ENCODE data around the gene TMEM165.

Gene TMEM165

DNA sequence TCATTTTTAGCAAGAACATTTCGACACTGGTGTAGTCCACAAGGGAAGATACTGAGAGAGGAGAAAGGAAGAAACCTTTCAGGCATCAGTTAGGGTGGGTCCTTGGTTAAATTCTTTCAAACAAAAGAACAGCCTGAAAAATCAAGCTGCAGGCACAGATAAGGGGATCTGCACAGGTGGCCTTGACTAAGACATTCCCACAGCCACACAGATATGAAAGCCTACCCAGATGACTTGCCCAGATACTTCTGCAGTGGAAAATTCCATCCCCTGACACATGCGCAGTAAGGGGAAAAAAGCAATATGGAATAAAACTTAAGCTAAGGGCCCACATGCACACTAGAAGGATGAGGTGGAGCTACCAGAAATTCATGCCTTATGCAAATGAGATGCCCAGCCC, 8.9 kb upstream of the TMEM165 start:
- Histone ChIP-seq H3K27me3 (ENCODE audit: control insufficient read depth, insufficient read depth, low read length) (no peaks in the 10 kb centered on the region), H3K27ac (ENCODE audit: low read depth, low read length) (no peak overlapping the region), H3K4me1 (ENCODE audit: control insufficient read depth, insufficient read depth, low read length) (peaks cover 3% of the 10 kb centered on the region), H3K36me3 (ENCODE audit: control insufficient read depth, insufficient read depth, low read length) (no peaks in the 10 kb centered on the region), H3K9ac (ENCODE audit: low read depth, low read length) (no peak overlapping the region), H3K9me3 (ENCODE audit: control insufficient read depth, insufficient read depth, low read length) (no peaks in the 10 kb centered on the region), H3K4me3 (ENCODE audit: low read depth, low read length) (no peak overlapping the region)

DNA sequence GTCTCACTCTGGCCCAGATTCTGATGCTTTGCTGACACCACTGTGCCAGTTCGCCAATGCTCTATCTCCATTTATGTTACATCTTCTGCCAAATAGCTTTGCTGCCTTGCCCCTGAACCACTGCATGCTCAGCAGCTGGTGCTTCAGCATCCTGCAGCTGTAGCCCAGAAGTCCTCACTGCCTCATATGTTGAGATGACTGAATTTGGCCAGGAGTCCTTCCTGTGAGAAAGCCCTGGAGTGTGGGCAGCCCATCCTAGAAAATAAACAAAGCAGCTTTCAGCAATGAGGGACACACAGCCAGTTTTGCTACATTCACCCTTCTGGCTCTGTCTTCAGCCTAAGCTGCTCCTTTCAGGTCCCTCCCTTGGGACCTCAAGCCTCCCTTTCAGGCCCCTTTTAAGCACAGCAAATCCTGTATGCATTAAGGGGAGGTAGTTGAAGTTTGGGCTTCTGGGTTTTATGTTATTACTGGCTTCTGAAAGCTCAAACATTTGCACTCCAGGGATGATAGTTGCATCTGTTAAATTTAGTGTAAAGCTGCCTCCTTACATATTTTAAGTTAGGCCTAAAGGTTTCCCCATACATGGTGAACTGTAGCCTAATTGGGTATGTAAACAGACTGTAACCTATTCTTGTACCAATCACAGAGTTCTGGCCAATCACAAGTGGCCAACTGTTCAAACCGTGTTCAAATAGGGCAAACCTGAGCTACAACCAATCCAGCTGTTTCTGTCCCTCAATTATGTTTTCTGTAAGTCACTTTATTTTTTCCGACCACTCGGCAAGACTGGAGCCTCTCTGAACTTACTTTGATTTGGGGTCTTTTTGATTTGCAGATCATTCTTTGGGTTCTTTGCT, 2.1 kb upstream of the TMEM165 start:
- no peaks in the 10 kb centered on the region for H3K27me3 ChIP-seq (ENCODE audit: control insufficient read depth, insufficient read depth, low read length)
- no peak overlapping the region for H3K9ac ChIP-seq (ENCODE audit: low read depth, low read length)
- H3K9me3 ChIP-seq (ENCODE audit: control insufficient read depth, insufficient read depth, low read length): no peaks in the 10 kb centered on the region
- peaks cover 13% of the 10 kb centered on the region for H3K4me1 ChIP-seq (ENCODE audit: control insufficient read depth, insufficient read depth, low read length)
- peaks cover 8% of the 10 kb centered on the region for H3K36me3 ChIP-seq (ENCODE audit: control insufficient read depth, insufficient read depth, low read length)
- H3K27ac ChIP-seq (ENCODE audit: low read depth, low read length): no peak overlapping the region
- H3K4me3 ChIP-seq (ENCODE audit: low read depth, low read length): no peak overlapping the region

DNA sequence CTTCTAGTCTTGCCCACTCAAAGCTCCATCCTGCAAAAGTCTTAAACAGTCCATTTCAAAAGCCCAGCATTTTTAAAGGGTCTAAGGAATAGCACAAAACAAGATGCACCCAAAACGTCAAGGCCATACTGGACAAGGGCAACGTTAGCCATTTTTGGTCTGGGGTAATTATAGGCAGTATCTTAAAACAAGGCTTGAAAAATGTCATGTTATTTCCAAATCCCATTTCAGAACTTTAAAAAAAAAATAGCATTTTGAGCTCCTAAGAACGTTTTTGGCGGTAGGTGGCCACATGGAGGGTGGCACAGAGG, 584 bp upstream of the TMEM165 start:
- Histone ChIP-seq H3K27me3 (ENCODE audit: control insufficient read depth, insufficient read depth, low read length) (no peaks in the 10 kb centered on the region), H3K4me1 (ENCODE audit: control insufficient read depth, insufficient read depth, low read length) (peaks cover 17% of the 10 kb centered on the region), H3K4me3 (ENCODE audit: low read depth, low read length) (peak overlapping the region; percentile 98), H3K9ac (ENCODE audit: low read depth, low read length) (peak overlapping the region; percentile 94), H3K9me3 (ENCODE audit: control insufficient read depth, insufficient read depth, low read length) (no peaks in the 10 kb centered on the region), H3K36me3 (ENCODE audit: control insufficient read depth, insufficient read depth, low read length) (peaks cover 19% of the 10 kb centered on the region), H3K27ac (ENCODE audit: low read depth, low read length) (peak overlapping the region; percentile 70)

DNA sequence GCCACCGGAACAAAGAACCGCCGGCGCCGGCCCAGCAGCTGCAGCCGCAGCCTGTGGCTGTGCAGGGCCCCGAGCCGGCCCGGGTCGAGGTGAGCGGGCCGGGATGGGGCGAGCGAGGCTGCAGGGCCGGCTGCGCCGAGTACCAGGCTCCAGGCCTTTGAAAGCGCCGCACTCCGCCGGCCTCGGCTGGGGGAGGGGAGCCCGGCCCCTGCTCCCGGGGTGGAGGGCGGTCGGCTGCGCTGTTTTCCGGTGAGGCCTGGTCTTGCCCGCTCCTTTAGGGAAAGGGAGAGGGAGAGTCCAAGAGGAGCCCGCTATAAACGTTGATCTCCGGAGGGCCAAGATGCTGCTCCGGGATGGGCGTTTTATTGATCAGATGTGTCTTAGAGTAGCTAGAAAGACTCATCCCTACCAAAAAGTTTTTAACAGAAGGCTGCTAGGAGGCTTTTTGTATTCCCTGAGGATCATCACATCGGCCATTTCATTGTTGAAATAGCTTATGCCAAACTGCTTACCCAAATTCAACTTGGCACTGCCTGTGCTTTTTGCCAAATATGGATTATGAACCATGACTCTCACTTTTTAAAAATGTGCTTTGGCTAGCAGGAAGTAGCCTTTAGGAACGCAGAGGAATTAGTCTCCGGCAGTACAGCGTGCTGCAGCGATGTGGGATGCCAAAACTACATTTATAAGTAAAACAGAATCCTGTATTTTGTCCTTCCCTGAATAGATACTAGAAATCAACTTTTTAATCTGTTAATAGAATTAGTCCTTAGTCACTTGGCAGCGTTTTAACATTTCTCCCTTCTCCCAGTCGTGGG, 760 bp downstream of the TMEM165 start:
- Histone ChIP-seq H3K27me3 (ENCODE audit: control insufficient read depth, insufficient read depth, low read length) (no peaks in the 10 kb centered on the region), H3K27ac (ENCODE audit: low read depth, low read length) (peak overlapping the region; percentile 89), H3K4me3 (ENCODE audit: low read depth, low read length) (peak overlapping the region; percentile 98), H3K36me3 (ENCODE audit: control insufficient read depth, insufficient read depth, low read length) (peaks cover 30% of the 10 kb centered on the region), H3K4me1 (ENCODE audit: control insufficient read depth, insufficient read depth, low read length) (peaks cover 17% of the 10 kb centered on the region), H3K9ac (ENCODE audit: low read depth, low read length) (peak overlapping the region; percentile 94), H3K9me3 (ENCODE audit: control insufficient read depth, insufficient read depth, low read length) (no peaks in the 10 kb centered on the region)

DNA sequence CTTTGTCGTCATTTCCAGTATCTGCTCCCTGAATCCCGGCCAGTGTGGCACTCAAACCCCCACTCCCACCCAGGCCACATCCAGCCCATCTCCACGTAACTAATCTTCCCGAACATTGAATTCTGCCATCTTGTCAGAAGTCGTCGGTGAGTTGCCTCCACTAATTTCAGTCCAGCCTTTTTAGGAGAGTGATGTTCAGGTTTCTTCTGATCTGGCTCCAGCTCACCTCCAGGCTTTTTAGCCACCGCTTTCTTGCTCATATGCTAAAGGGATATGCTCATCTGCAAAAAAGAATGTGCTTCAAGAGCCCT, 1.3 kb downstream of the TMEM165 start:
- H3K9me3 ChIP-seq (ENCODE audit: control insufficient read depth, insufficient read depth, low read length): no peaks in the 10 kb centered on the region
- H3K27me3 ChIP-seq (ENCODE audit: control insufficient read depth, insufficient read depth, low read length): no peaks in the 10 kb centered on the region
- peak overlapping the region; percentile 94 for H3K9ac ChIP-seq (ENCODE audit: low read depth, low read length)
- H3K36me3 ChIP-seq (ENCODE audit: control insufficient read depth, insufficient read depth, low read length): peaks cover 32% of the 10 kb centered on the region
- peaks cover 17% of the 10 kb centered on the region for H3K4me1 ChIP-seq (ENCODE audit: control insufficient read depth, insufficient read depth, low read length)
- peak overlapping the region; percentile 98 for H3K4me3 ChIP-seq (ENCODE audit: low read depth, low read length)
- H3K27ac ChIP-seq (ENCODE audit: low read depth, low read length): peak overlapping the region; percentile 5

DNA sequence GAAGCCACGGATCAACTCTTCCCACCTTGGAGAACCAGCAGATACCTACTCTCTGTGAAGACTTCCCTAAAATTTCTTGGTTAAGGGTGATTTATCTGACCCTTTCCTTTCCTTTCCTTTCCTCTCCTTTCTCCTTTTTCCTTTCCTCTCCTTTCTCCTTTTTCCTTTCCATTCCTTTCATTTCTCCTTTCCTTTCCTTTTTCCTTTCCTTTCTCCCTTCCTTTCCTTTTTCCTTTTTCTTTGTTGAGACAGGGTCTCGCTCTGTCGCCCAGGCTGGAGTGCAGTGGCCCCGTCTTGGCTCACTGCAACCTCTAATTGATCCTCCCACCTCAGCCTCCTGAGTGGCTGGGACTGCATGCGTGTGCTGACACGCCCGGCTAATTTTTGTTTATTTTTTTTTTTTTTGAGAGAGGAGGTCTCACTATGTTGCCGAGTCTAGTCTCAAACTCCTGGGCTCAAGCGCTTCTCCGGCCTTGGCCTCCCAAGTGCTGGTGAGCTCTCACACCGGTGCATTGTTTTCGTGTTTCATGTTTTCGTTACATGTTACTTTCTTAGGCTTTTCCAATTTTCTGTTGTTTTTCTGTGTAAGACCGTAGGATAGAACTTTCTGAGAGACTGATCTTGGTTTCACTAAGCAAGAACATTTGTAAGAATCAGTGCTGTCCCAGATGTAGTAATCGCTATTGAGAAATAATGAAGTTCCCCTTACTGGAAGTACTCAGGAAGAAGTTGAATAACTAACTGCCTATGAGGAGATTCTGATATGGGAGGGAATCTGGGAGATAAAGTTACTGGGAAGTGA, 2.0 kb downstream of the TMEM165 start:
- H3K27me3 ChIP-seq (ENCODE audit: control insufficient read depth, insufficient read depth, low read length): no peaks in the 10 kb centered on the region
- H3K9ac ChIP-seq (ENCODE audit: low read depth, low read length): 0 out of 2 replicates have a peak overlapping the region, but pooled peaks have one; percentile 7
- no peaks in the 10 kb centered on the region for H3K9me3 ChIP-seq (ENCODE audit: control insufficient read depth, insufficient read depth, low read length)
- H3K36me3 ChIP-seq (ENCODE audit: control insufficient read depth, insufficient read depth, low read length): peaks cover 32% of the 10 kb centered on the region
- H3K4me1 ChIP-seq (ENCODE audit: control insufficient read depth, insufficient read depth, low read length): peaks cover 17% of the 10 kb centered on the region
- peak overlapping the region; percentile 98 for H3K4me3 ChIP-seq (ENCODE audit: low read depth, low read length)
- peak overlapping the region; percentile 5 for H3K27ac ChIP-seq (ENCODE audit: low read depth, low read length)

DNA sequence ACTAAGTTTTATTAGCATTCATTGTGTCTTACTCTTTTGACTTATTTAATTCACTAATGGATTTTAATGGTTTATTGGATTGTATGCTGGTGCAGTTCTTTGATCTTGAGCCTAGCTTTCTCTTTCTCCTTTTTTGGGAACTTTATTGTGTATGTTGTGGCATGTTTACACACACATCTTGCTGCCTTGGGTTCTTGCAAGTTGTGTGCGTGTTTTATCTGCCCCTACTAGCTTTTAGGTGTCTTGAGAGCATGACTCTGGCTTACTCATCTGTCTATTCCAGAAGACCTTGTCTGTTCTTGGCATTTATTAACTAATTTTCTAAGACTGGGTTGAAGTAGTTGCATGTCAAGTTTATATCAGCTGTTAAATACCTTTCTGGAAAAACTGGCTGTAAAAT, 2.7 kb downstream of the TMEM165 start:
- H3K9ac ChIP-seq (ENCODE audit: low read depth, low read length): 0 out of 2 replicates have a peak overlapping the region, but pooled peaks have one; percentile 7
- H3K27ac ChIP-seq (ENCODE audit: low read depth, low read length): no peak overlapping the region
- H3K36me3 ChIP-seq (ENCODE audit: control insufficient read depth, insufficient read depth, low read length): peaks cover 38% of the 10 kb centered on the region
- H3K9me3 ChIP-seq (ENCODE audit: control insufficient read depth, insufficient read depth, low read length): no peaks in the 10 kb centered on the region
- H3K4me3 ChIP-seq (ENCODE audit: low read depth, low read length): peak overlapping the region; percentile 98
- no peaks in the 10 kb centered on the region for H3K27me3 ChIP-seq (ENCODE audit: control insufficient read depth, insufficient read depth, low read length)
- peaks cover 17% of the 10 kb centered on the region for H3K4me1 ChIP-seq (ENCODE audit: control insufficient read depth, insufficient read depth, low read length)

DNA sequence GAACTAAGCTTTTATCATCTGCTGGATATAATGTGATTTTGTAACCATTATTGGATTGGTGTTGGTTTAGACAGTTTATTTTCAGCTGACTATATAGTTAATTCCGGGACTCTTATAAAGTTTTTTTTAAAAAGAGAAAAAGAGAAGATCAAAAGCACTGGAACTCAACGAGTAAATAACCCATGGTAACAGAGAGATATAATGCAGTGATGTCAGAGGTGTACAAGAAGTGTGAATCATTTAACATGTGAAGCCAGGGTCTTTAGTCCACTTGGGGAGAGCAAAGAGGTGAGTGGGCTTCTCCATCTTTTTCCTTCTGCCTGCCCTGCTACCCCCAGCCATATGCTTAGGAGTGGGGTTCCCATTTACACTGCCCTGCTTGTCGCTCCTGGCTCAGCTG, 3.2 kb downstream of the TMEM165 start:
- Histone ChIP-seq H3K9ac (ENCODE audit: low read depth, low read length) (no peak overlapping the region), H3K4me1 (ENCODE audit: control insufficient read depth, insufficient read depth, low read length) (peaks cover 17% of the 10 kb centered on the region), H3K9me3 (ENCODE audit: control insufficient read depth, insufficient read depth, low read length) (no peaks in the 10 kb centered on the region), H3K4me3 (ENCODE audit: low read depth, low read length) (peak overlapping the region; percentile 98), H3K27me3 (ENCODE audit: control insufficient read depth, insufficient read depth, low read length) (no peaks in the 10 kb centered on the region), H3K27ac (ENCODE audit: low read depth, low read length) (no peak overlapping the region), H3K36me3 (ENCODE audit: control insufficient read depth, insufficient read depth, low read length) (peaks cover 43% of the 10 kb centered on the region)

DNA sequence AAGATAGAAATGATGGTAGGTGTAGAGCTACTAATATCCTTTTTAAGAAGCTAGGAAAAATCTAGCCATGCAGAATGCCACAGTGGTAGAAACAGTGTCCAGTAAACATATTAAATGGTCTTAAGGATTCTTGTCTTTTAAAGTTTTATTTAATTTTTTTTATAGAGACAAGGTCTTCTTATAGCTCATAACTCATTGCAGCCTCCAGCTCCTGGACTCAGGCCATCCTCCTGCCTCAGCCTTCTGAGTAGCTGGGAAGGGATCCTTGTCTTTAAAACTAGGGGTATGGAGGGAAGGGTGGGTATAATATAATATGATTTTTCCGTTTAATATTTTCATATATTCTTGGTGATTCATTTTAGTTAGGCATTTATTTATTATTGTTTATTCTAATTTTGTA, 3.8 kb downstream of the TMEM165 start:
- Histone ChIP-seq H3K27ac (ENCODE audit: low read depth, low read length) (no peak overlapping the region), H3K27me3 (ENCODE audit: control insufficient read depth, insufficient read depth, low read length) (no peaks in the 10 kb centered on the region), H3K9me3 (ENCODE audit: control insufficient read depth, insufficient read depth, low read length) (no peaks in the 10 kb centered on the region), H3K4me1 (ENCODE audit: control insufficient read depth, insufficient read depth, low read length) (peaks cover 17% of the 10 kb centered on the region), H3K9ac (ENCODE audit: low read depth, low read length) (no peak overlapping the region), H3K4me3 (ENCODE audit: low read depth, low read length) (0 out of 2 replicates have a peak overlapping the region, but pooled peaks have one; percentile 98), H3K36me3 (ENCODE audit: control insufficient read depth, insufficient read depth, low read length) (peaks cover 47% of the 10 kb centered on the region)

DNA sequence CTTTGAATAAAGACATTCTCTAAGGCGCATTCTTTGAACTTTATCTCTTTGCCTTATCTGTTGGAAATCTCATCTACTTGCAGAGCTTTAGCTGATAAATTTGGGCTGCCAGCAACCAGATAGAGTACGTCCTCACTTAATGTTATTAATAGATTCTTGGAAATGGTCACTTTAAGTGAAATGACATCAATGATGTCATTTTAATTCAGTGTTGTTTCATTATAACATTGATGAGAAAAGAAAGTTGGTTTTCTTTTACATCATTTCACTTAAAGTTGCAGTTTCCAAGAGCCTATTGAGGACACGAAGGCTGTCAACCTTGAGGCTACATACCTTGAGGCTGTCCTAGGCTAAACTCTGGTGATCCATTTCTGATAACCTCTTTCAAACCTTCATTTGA, 9.3 kb downstream of the TMEM165 start:
- no peak overlapping the region for H3K9ac ChIP-seq (ENCODE audit: low read depth, low read length)
- H3K4me1 ChIP-seq (ENCODE audit: control insufficient read depth, insufficient read depth, low read length): peaks cover 4% of the 10 kb centered on the region; the same call in 1 of the 2 replicates
- peaks cover 64% of the 10 kb centered on the region for H3K36me3 ChIP-seq (ENCODE audit: control insufficient read depth, insufficient read depth, low read length)
- H3K27me3 ChIP-seq (ENCODE audit: control insufficient read depth, insufficient read depth, low read length): no peaks in the 10 kb centered on the region
- no peaks in the 10 kb centered on the region for H3K9me3 ChIP-seq (ENCODE audit: control insufficient read depth, insufficient read depth, low read length)
- no peak overlapping the region for H3K27ac ChIP-seq (ENCODE audit: low read depth, low read length)
- no peak overlapping the region for H3K4me3 ChIP-seq (ENCODE audit: low read depth, low read length)

Measured in HUES48 (cell line).